HepG2 (cell line): ENCODE results near the gene WNT10A. TPM values are rescaled to one million over a fixed set of nuclear protein-coding genes. Genes with fewer than 3 reads are reported as not detected.
A peak's percentile ranks its signal among the peaks of the same experiment; 100 is the strongest.

Experiments used
- CENPX ChIP-seq: sonication (generic); formaldehyde crosslinking; IDR thresholded peaks from 2 replicates; pipeline ENCODE4 v1.9.0; 2021; ENCODE audit warnings: mild to moderate bottlenecking, missing genetic modification reagents, moderate library complexity
- ETV5 ChIP-seq: IDR thresholded peaks from 2 replicates; pipeline ENCODE4 v1.6.1; 2018; ENCODE audit warnings: missing biosample characterization, missing genetic modification reagents, inconsistent platforms, borderline replicate concordance
- GATA4 ChIP-seq: sonication (generic); IDR thresholded peaks from 2 replicates; pipeline ENCODE4 v1.6.1; 2016; ENCODE audit warnings: antibody characterized with exemption, low read depth, borderline replicate concordance
- HNRNPLL ChIP-seq: fragments of 200-400 bp; formaldehyde crosslinking; IDR thresholded peaks from 2 replicates; pipeline ENCODE4 v1.6.1; 2017; ENCODE audit warnings: mild to moderate bottlenecking, low read depth, low read length; ENCODE audit not compliant: poor library complexity, severe bottlenecking
- IRX3 ChIP-seq: sonication (generic); formaldehyde crosslinking; IDR thresholded peaks from 2 replicates; pipeline ENCODE4 v1.8.1; 2023; ENCODE audit warnings: mild to moderate bottlenecking, low read depth, missing genetic modification reagents, borderline replicate concordance
- KMT2B ChIP-seq: IDR thresholded peaks from 2 replicates; pipeline ENCODE4 v1.6.1; 2016; ENCODE audit warnings: missing genetic modification reagents, missing compliant biosample characterization
- MTA3 ChIP-seq: sonication (generic); formaldehyde crosslinking; IDR thresholded peaks from 2 replicates; pipeline ENCODE4 v1.4.0; 2020; ENCODE audit warnings: missing genetic modification reagents
- MXD4 ChIP-seq: IDR thresholded peaks from 2 replicates; pipeline ENCODE4 v1.6.1; 2016; ENCODE audit warnings: mild to moderate bottlenecking, missing biosample characterization, missing genetic modification reagents
- NFIC ChIP-seq: IDR thresholded peaks from 2 replicates; pipeline ENCODE4 v1.6.1; 2012; ENCODE audit warnings: mild to moderate bottlenecking, low read length, inconsistent platforms
- PHB2 ChIP-seq: fragments of 450-650 bp; IDR thresholded peaks from 2 replicates; pipeline ENCODE4 v1.6.1; 2018; ENCODE audit not compliant: partially characterized antibody
- SAFB2 ChIP-seq: sonication (generic); formaldehyde crosslinking; IDR thresholded peaks from 2 replicates; pipeline ENCODE4 v1.5.1; 2020; ENCODE audit warnings: missing genetic modification reagents, low read depth, mild to moderate bottlenecking, borderline replicate concordance
- SNAPC2 ChIP-seq: sonication (generic); formaldehyde crosslinking; IDR thresholded peaks from 2 replicates; pipeline ENCODE4 v1.8.1; 2022; ENCODE audit warnings: mild to moderate bottlenecking, missing genetic modification reagents
- THYN1 ChIP-seq: sonication (generic); formaldehyde crosslinking; IDR thresholded peaks from 2 replicates; pipeline ENCODE4 v1.8.1; 2023; ENCODE audit warnings: low read depth, mild to moderate bottlenecking, moderate library complexity, missing genetic modification reagents, borderline replicate concordance
- ZBTB20 ChIP-seq: sonication (generic); formaldehyde crosslinking; IDR thresholded peaks from 2 replicates; pipeline ENCODE4 v1.8.1; 2023; ENCODE audit warnings: missing genetic modification reagents, low read depth, mild to moderate bottlenecking, borderline replicate concordance
- ZKSCAN5 ChIP-seq: sonication (generic); formaldehyde crosslinking; IDR thresholded peaks from 2 replicates; pipeline ENCODE4 v1.5.1; 2020; ENCODE audit warnings: mild to moderate bottlenecking, missing genetic modification reagents
- ZNF263 ChIP-seq: sonication (generic); formaldehyde crosslinking; IDR thresholded peaks from 2 replicates; pipeline ENCODE4 v1.4.0; 2020; ENCODE audit warnings: missing genetic modification reagents
- ZNF451 ChIP-seq: sonication (generic); formaldehyde crosslinking; IDR thresholded peaks from 2 replicates; pipeline ENCODE4 v1.5.0; 2020; ENCODE audit warnings: mild to moderate bottlenecking, missing genetic modification reagents
- polyA plus RNA-seq, 8 experiments: library from polyadenylated mRNA; depleted of rRNA in 3 of 8; stranded (reverse) in 7 of 8; unstranded in 1 of 8; fragments of >200 nt; fragmentation: Illumina TruSeq in 4 of 8; extraction: Trizol in 4 of 8; gene quantifications; 2 replicates each; pipeline versions ENCODE4 v1.2.1 to v1.2.3, GENCODE V29; 2011 to 2016; ENCODE audit warnings: low read depth in 4 of 8, missing spikeins in 1 of 8, mixed read lengths in 1 of 8; ENCODE audit not compliant: insufficient read depth in 1 of 8
- total RNA-seq, 5 experiments: library from RNA; depleted of rRNA; stranded (reverse); fragments of >200 nt; fragmentation: Illumina TruSeq; extraction: Trizol; gene quantifications; 2 replicates each; pipeline ENCODE4 v1.2.3, GENCODE V29; 2016; ENCODE audit warnings: low read depth in 1 of 5
- TF ChIP-seq, protein P1 (sequence below): sonication (generic); formaldehyde crosslinking; IDR thresholded peaks from 2 replicates; pipeline ENCODE4 v1.8.1; 2023; ENCODE audit warnings: mild to moderate bottlenecking, moderate library complexity, missing genetic modification reagents
- TF ChIP-seq, protein P2 (sequence below): sonication (generic); formaldehyde crosslinking; IDR thresholded peaks from 2 replicates; pipeline ENCODE4 v1.5.0; 2020; ENCODE audit warnings: missing genetic modification reagents
- TF ChIP-seq, protein P3 (sequence below): sonication (generic); formaldehyde crosslinking; IDR thresholded peaks from 2 replicates; pipeline ENCODE4 v1.5.0; 2020; ENCODE audit warnings: missing genetic modification reagents
- TF ChIP-seq, protein P4 (sequence below): sonication (generic); formaldehyde crosslinking; IDR thresholded peaks from 2 replicates; pipeline ENCODE4 v1.8.0; 2022; ENCODE audit warnings: mild to moderate bottlenecking, missing genetic modification reagents, borderline replicate concordance
- TF ChIP-seq, protein P5 (sequence below): IDR thresholded peaks from 2 replicates; pipeline ENCODE4 v1.6.1; 2016; ENCODE audit warnings: mild to moderate bottlenecking

The WNT10A gene
- total and polyA plus RNA-seq, 2 of the 13 experiments (the other 11 are each of a cell fraction or from before 2014, with no cell fraction given) = 0.03 TPM; not detected in 1

DNA sequence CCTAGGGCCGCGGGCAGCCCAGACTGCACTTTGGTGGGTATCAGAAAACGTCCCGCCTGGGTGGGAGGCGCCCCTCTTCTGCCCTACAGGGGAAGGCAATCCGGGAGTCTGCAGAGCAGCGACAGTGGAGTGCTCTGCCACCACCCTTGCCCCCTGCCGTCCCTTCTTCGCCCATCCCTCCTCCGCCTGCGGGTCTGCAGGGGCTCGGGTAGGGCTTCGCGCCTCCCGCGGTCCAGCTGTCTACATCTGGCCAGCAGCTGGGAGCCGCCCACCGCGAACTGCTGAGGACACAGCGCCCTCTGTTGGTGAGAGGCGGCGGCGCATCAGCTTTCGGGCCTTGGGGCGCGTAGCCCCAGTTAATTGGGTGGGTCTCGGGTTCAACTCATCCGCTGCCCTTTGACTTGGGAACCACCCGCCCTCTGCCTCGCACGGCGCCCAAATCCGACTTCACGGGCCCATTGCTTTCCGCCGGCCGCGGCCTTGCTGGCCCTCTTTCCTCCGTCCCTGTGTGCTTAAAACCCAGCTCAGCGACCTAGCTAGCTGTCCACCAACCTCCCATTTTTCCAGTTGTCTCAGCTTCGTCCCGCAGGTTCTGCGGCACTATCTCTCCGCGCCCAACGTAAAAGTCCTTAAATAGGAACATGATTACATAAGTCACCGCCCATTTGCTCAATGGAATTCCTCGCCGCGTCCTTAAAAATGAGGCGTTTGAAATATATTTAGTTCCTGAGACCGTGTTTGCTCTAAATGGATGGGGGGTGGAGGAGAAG lies 17.6 kb downstream of the WNT10A start (continued):
- TF ChIP-seq, protein P1, sequence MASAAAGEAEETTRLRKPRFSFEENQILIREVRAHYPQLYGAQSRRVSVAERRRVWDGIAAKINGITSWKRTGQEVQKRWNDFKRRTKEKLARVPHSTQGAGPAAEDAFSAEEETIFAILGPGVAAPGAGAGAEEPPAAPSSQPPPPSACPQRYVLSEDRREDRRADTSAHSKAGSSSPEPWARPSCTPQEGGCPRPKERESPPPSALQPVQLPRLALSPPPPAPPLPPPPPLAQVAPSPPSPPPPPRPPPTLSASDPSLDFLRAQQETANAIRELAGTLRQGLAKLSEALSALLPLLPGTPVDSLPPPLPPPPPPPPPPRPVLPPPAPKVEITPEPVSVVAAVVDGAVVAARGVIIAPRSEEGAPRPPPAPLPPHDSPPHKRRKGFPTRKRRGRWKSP (CRISPR knock-in tag) = peak; percentile 74
- TF ChIP-seq HNRNPLL = peak; percentile 58
- TF ChIP-seq SNAPC2 = 0 out of 2 replicates have a peak, but pooled peaks have one; percentile 45
- no peak for TF ChIP-seq GATA4
- no peak for TF ChIP-seq THYN1 (CRISPR knock-in tag)
- TF ChIP-seq ZKSCAN5 (CRISPR knock-in tag) = no peak
- TF ChIP-seq ETV5 = 0 out of 2 replicates have a peak, but pooled peaks have one; percentile 10
- no peak for TF ChIP-seq NFIC
- TF ChIP-seq CENPX (CRISPR knock-in tag) = no peak
- TF ChIP-seq, protein P2, sequence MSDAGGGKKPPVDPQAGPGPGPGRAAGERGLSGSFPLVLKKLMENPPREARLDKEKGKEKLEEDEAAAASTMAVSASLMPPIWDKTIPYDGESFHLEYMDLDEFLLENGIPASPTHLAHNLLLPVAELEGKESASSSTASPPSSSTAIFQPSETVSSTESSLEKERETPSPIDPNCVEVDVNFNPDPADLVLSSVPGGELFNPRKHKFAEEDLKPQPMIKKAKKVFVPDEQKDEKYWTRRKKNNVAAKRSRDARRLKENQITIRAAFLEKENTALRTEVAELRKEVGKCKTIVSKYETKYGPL (CRISPR knock-in tag) = no peak
- 0 out of 2 replicates have a peak, but pooled peaks have one; percentile 68 for TF ChIP-seq MXD4 (CRISPR knock-in tag)
- no peak for TF ChIP-seq PHB2
- TF ChIP-seq KMT2B (CRISPR knock-in tag) = peak; percentile 42; the same call in 1 of the 2 replicates
- no peak for TF ChIP-seq ZNF451 (CRISPR knock-in tag)
- TF ChIP-seq, protein P3, sequence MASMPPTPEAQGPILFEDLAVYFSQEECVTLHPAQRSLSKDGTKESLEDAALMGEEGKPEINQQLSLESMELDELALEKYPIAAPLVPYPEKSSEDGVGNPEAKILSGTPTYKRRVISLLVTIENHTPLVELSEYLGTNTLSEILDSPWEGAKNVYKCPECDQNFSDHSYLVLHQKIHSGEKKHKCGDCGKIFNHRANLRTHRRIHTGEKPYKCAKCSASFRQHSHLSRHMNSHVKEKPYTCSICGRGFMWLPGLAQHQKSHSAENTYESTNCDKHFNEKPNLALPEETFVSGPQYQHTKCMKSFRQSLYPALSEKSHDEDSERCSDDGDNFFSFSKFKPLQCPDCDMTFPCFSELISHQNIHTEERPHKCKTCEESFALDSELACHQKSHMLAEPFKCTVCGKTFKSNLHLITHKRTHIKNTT (CRISPR knock-in tag) = no peak
- no peak for TF ChIP-seq MTA3 (CRISPR knock-in tag)
- no peak for TF ChIP-seq SAFB2 (CRISPR knock-in tag)
- TF ChIP-seq, protein P4, sequence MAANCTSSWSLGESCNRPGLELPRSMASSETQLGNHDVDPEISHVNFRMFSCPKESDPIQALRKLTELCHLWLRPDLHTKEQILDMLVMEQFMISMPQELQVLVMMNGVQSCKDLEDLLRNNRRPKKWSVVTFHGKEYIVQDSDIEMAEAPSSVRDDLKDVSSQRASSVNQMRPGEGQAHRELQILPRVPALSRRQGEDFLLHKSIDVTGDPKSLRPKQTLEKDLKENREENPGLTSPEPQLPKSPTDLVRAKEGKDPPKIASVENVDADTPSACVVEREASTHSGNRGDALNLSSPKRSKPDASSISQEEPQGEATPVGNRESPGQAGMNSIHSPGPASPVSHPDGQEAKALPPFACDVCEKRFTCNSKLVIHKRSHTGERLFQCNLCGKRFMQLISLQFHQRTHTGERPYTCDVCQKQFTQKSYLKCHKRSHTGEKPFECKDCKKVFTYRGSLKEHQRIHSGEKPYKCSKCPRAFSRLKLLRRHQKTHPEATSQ = no peak
- TF ChIP-seq, protein P5, sequence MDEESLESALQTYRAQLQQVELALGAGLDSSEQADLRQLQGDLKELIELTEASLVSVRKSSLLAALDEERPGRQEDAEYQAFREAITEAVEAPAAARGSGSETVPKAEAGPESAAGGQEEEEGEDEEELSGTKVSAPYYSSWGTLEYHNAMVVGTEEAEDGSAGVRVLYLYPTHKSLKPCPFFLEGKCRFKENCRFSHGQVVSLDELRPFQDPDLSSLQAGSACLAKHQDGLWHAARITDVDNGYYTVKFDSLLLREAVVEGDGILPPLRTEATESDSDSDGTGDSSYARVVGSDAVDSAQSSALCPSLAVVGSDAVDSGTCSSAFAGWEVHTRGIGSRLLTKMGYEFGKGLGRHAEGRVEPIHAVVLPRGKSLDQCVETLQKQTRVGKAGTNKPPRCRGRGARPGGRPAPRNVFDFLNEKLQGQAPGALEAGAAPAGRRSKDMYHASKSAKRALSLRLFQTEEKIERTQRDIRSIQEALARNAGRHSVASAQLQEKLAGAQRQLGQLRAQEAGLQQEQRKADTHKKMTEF (CRISPR knock-in tag) = peak; percentile 41; the same call in 1 of the 2 replicates
- TF ChIP-seq ZNF263 = peak; percentile 35; the same call in 1 of the 2 replicates
- peak; percentile 63; the same call in 1 of the 2 replicates for TF ChIP-seq IRX3
- TF ChIP-seq ZBTB20 (CRISPR knock-in tag) = peak; percentile 87; the same call in 1 of the 2 replicates
